ENCODE results near the gene PRMT1.

- no peak for TF ChIP-seq CTCF (IDR thresholded peaks at IDR 0.05)
- no peak for TF ChIP-seq POLR2AphosphoS5 (IDR thresholded peaks at IDR 0.05)
Observed at GRCh38 chr19:49683814-49684250, 6.8 kb downstream of the PRMT1 start.
